Measurements from ENCODE around the gene SLC5A4. TPM values are rescaled to one million over a fixed set of nuclear protein-coding genes. Genes with fewer than 3 reads are reported as not detected.
"Not testable (repeated sequence)": the region's sequence is repeated elsewhere in the genome, so short reads cannot be mapped to it uniquely, and the experiment has no call there.

SLC5A4 gene
- total RNA-seq (2021; ENCODE audit: unreplicated experiment) (not detected), Bru-seq, nascent RNA (percentile 3 among the genes with signal in this experiment), BruChase-seq, experiment 1, labeled RNA remaining after a 2-hour chase (not detected), BruChase-seq, experiment 2, labeled RNA remaining after a 6-hour chase (not detected)
- not detected for polyA plus RNA-seq (2012; ENCODE audit: insufficient read length)
- long read RNA-seq, result 0 reads

GRCh38 chr22:32255217-32255616 lies at the start of gene SLC5A4:
Gene SLC5A4, minus strand, starts transcription at chr22:32255347. Its CDS starts 18 bp downstream, at chr22:32255329.
- no peaks in the 10 kb centered on the region for H3K27me3 ChIP-seq (ENCODE audit: control insufficient read depth, insufficient read depth, low read length)
- DNase-seq (ENCODE audit: low read depth, low spot score) (no peak), ATAC-seq (no peak)
- H3K27ac ChIP-seq (ENCODE audit: low read length), result no peak within 1 kb of the TSS
- H3K4me1 ChIP-seq (ENCODE audit: control insufficient read depth, insufficient read depth, low read length), result no peaks in the 10 kb centered on the region
- in situ Hi-C loops (cut with HindIII; ENCODE audit: low pct_unique_long_range_greater_than_20kb, low sequenced_read_pairs), result no loop called here
- no peaks in the 10 kb centered on the region for H3K36me3 ChIP-seq (ENCODE audit: control insufficient read depth, insufficient read depth, low read length)
- intact Hi-C loops (cut with micrococcal nuclease; ENCODE audit: unreplicated experiment), result no loop called here
- ChIA-PET CTCF (no interaction called here), POLR2A (no interaction called here)
- H3K9me3 ChIP-seq (ENCODE audit: control insufficient read depth, insufficient read depth, low read depth, low read length), result no peaks in the 10 kb centered on the region
- TF ChIP-seq TCF7L2 (IDR thresholded peaks at IDR 0.05; ENCODE audit: low read depth, low read length), result no peak
- no peak for TF ChIP-seq CTCF (IDR thresholded peaks at IDR 0.05)
- no TSS peak for BruUV-seq (replicated peaks)
- no peak within 1 kb of the TSS for H3K4me3 ChIP-seq (ENCODE audit: low read depth in 2 of 2, low read length in 2 of 2)

- H3K4me1 ChIP-seq (ENCODE audit: control insufficient read depth, insufficient read depth, low read length); H3K4me3 ChIP-seq (ENCODE audit: low read depth in 2 of 2, low read length in 2 of 2); H3K9me3 ChIP-seq (ENCODE audit: control insufficient read depth, insufficient read depth, low read depth, low read length); CTCF ChIA-PET; ATAC-seq; H3K27ac ChIP-seq (ENCODE audit: low read length); DNase-seq (ENCODE audit: low read depth, low spot score); in situ Hi-C loops (cut with HindIII; ENCODE audit: low pct_unique_long_range_greater_than_20kb, low sequenced_read_pairs); POLR2A ChIA-PET; H3K27me3 ChIP-seq (ENCODE audit: control insufficient read depth, insufficient read depth, low read length); intact Hi-C loops (cut with micrococcal nuclease; ENCODE audit: unreplicated experiment); BruUV-seq (replicated peaks); H3K36me3 ChIP-seq (ENCODE audit: control insufficient read depth, insufficient read depth, low read length): not testable (repeated sequence)
Observed at GRCh38 chr22:32293921-32294320, 38.8 kb upstream of the SLC5A4 start.

GRCh38 chr22:32286290-32286840 lies 31.2 kb upstream of the SLC5A4 start:
- Histone ChIP-seq H3K27ac (ENCODE audit: low read length) (no peak overlapping the region), H3K4me3 (ENCODE audit: low read depth in 2 of 2, low read length in 2 of 2) (no peak overlapping the region), H3K9me3 (ENCODE audit: control insufficient read depth, insufficient read depth, low read depth, low read length) (no peaks in the 10 kb centered on the region), H3K36me3 (ENCODE audit: control insufficient read depth, insufficient read depth, low read length) (no peaks in the 10 kb centered on the region), H3K27me3 (ENCODE audit: control insufficient read depth, insufficient read depth, low read length) (no peaks in the 10 kb centered on the region), H3K4me1 (ENCODE audit: control insufficient read depth, insufficient read depth, low read length) (no peaks in the 10 kb centered on the region)
- intact Hi-C loops (cut with micrococcal nuclease; ENCODE audit: unreplicated experiment) (no loop called here), in situ Hi-C loops (cut with HindIII; ENCODE audit: low pct_unique_long_range_greater_than_20kb, low sequenced_read_pairs) (no loop called here)
- ATAC-seq (no peak), DNase-seq (ENCODE audit: low read depth, low spot score) (no peak)
- no TSS peak for BruUV-seq (replicated peaks)
- POLR2A ChIA-PET, result no interaction called here
- TF ChIP-seq TCF7L2 (IDR thresholded peaks at IDR 0.05; ENCODE audit: low read depth, low read length), result no peak
- TF ChIP-seq SIN3A (IDR thresholded peaks at IDR 0.05; ENCODE audit: borderline replicate concordance, insufficient read depth, low read depth, low read length), result no peak
- TF ChIP-seq POLR2AphosphoS5 (IDR thresholded peaks at IDR 0.05; ENCODE audit: low read depth, low read length), result no peak
- TF ChIP-seq REST (IDR thresholded peaks at IDR 0.05; ENCODE audit: insufficient read depth in 1 of 2, low read depth in 2 of 2, low read length in 1 of 2), result no peak
- no peak for TF ChIP-seq CTCF (IDR thresholded peaks at IDR 0.05)
- CTCF ChIA-PET, result no interaction called here
